GM23338 (cell line): Measurements from ENCODE around the gene ART4.
A peak's percentile ranks its signal among the peaks of the same experiment; 100 is the strongest.

Experiments used
- CREB1 ChIP-seq: fragments of 250-450 bp; sonication (Bioruptor Pico); IDR thresholded peaks from 2 replicates; pipeline ENCODE4 v1.5.0; 2020; ENCODE audit warnings: low read depth, mild to moderate bottlenecking, moderate library complexity
- CTCF ChIP-seq, 2 experiments: fragments of 200-600 bp in 1 of 2; sonication (generic) in 1 of 2; conservative IDR thresholded peaks; 2 replicates each; pipeline versions ENCODE4 v1.5.1 to v1.6.1; 2016 to 2017; ENCODE audit warnings: antibody characterized with exemption in 2 of 2, low read depth in 2 of 2, mild to moderate bottlenecking in 2 of 2, moderate library complexity in 1 of 2
- EZH2 ChIP-seq: fragments of 200-600 bp; sonication (generic); IDR thresholded peaks from one replicate; pipeline ENCODE4 v1.8.0; 2017; ENCODE audit warnings: antibody characterized with exemption, mild to moderate bottlenecking, low read depth; ENCODE audit not compliant: unreplicated experiment
- EZH2phosphoT487 ChIP-seq: fragments of 200-600 bp; sonication (generic); IDR thresholded peaks from one replicate; pipeline ENCODE4 v1.8.1; 2018; ENCODE audit warnings: antibody characterized with exemption; ENCODE audit not compliant: unreplicated experiment
- POLR2AphosphoS5 ChIP-seq: IDR thresholded peaks from 2 replicates; pipeline ENCODE4 v1.6.1; 2016; ENCODE audit warnings: antibody characterized with exemption, low read depth
- REST ChIP-seq: IDR thresholded peaks from one replicate; pipeline ENCODE4 v1.6.1; 2018; ENCODE audit warnings: antibody characterized with exemption; ENCODE audit not compliant: unreplicated experiment
- ZNF331 ChIP-seq: fragments of 250-450 bp; sonication (Bioruptor Pico); IDR thresholded peaks from 2 replicates; pipeline ENCODE4 v1.5.0; 2020; ENCODE audit warnings: low read depth, mild to moderate bottlenecking, moderate library complexity

- TF ChIP-seq CTCF (conservative IDR thresholded peaks at IDR 0.05; ENCODE audit: low read depth in 2 of 2) (peak; percentile 68 to 78), EZH2 (no peak), POLR2AphosphoS5 (no peak), REST (no peak), ZNF331 (CRISPR knock-in tag) (no peak), CREB1 (no peak), EZH2phosphoT487 (no peak)
Observed at GRCh38 chr12:14810953-14811483, 32.3 kb downstream of the ART4 start.
